Measurements from ENCODE around the gene AUTS2.

DNA sequence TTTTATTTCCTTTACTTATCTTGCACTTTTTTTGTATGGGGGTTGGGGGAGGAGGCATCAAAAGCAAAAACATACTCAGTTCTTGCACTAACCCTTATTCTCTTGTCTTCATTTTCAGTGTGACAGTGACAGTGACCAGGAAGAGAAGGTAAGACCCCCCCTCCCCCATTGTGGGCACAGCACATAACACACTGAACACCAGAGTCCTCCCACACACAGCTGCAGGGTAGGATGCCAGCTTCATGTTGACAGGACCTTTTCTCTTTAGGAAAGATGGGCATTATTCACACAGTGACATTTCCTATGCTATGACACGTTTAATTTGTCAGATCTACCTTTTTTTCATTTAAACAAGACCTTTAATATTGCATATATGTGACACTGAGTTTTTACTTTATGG is 837.4 kb downstream of the AUTS2 start:
- TF ChIP-seq EZH2 (IDR thresholded peaks at IDR 0.05; ENCODE audit: borderline replicate concordance, low read depth, low read length, poor library complexity, severe bottlenecking): no peak
- TF ChIP-seq, protein P1, sequence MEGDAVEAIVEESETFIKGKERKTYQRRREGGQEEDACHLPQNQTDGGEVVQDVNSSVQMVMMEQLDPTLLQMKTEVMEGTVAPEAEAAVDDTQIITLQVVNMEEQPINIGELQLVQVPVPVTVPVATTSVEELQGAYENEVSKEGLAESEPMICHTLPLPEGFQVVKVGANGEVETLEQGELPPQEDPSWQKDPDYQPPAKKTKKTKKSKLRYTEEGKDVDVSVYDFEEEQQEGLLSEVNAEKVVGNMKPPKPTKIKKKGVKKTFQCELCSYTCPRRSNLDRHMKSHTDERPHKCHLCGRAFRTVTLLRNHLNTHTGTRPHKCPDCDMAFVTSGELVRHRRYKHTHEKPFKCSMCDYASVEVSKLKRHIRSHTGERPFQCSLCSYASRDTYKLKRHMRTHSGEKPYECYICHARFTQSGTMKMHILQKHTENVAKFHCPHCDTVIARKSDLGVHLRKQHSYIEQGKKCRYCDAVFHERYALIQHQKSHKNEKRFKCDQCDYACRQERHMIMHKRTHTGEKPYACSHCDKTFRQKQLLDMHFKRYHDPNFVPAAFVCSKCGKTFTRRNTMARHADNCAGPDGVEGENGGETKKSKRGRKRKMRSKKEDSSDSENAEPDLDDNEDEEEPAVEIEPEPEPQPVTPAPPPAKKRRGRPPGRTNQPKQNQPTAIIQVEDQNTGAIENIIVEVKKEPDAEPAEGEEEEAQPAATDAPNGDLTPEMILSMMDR (conservative IDR thresholded peaks at IDR 0.05; ENCODE audit: low read depth, low read length): no peak

Measured in A673 (cell line).